Measurements from ENCODE around the gene EXO1.

- TF ChIP-seq POLR2A (IDR thresholded peaks at IDR 0.05) (no peak), CTCF (IDR thresholded peaks at IDR 0.05) (no peak)
Measured at GRCh38 chr1:241917487-241917886, 69.5 kb downstream of the EXO1 start.

Measured in uterus (tissue), 2 donors.